Hypothalamus (tissue), 51 donors: ENCODE data around the gene SLC39A12.
A peak's percentile ranks its signal among the peaks of the same experiment; 100 is the strongest.

Source experiments
- DNase-seq, 51 donors: peaks; one replicate each; lab custom pipeline; 2025; lab: John Stamatoyannopoulos, UW

Gene SLC39A12

DNA sequence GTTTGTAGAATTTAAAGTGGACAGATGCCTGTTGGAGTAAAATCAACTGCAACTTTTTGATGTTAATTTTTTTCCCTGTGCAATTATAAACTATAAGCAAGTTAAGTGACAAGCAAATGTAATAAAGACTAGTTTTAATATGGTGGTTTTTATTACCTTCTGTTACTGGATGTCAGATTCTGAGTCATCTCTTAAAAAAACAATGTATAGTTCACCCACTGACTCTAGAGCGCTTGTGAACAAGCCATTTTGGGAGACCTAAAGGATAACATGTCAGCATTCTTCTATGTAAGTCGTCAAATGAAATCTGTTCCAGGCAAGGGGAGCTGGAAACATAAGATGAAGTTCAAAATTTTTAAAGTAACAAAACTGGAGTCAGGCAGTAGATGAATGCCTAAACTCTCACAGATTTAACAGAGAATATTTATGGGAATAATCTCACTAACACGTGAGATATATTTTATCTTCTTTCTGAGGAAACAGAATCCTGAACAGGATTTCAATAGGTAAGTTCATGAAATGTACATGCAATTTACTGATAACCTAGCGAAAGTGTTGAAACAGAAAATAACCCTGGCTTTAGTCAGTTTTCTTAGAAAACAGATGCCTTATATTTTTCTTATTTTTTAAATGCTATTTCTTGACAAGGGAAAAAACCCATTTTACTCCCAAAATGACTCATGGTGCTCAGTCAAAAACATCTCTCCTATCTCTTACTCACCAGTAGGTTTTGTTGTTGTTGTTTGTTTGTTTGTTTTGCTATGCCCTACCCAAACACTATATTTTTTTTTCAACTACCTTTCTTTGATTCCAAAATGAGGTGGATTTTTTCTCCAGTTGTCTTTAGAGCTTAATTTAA is 91.7 kb downstream of the SLC39A12 start:
- no peak for DNase-seq

DNA sequence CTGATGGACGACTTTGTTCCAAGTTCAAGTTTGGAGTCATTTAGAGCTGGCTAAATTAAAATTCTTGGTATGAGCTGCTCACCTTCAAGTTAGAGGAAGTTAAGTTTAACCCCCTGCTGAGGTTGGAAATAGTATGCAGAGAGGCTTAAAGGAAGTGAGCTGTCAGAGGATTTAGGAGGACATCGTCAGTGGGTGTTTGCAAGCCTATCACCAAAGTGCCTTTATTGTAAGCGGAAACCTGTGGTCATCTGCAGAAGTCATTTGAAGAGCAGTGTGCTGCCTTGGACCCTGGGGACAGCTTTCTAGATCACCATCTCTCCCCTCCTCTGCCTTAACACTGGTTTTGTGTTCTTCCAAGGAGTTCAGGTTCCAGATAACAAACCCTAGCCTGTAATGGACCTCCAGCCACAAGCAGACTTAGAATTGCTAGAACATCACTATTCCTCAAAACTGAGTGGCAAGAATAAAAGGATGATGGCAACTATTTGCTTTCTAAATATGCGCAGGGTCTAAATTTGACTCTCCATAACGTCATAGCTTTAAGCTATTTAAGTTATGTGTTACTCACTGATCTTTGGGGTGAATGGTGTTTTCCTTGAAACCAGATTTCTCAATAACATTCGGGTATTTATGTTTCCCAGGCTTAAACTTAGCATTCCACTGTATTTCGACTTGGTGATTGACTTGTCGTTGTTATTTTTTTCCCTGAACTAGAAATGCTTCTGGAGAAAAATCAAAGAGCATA is 93.4 kb downstream of the SLC39A12 start:
- DNase-seq = no peak

DNA sequence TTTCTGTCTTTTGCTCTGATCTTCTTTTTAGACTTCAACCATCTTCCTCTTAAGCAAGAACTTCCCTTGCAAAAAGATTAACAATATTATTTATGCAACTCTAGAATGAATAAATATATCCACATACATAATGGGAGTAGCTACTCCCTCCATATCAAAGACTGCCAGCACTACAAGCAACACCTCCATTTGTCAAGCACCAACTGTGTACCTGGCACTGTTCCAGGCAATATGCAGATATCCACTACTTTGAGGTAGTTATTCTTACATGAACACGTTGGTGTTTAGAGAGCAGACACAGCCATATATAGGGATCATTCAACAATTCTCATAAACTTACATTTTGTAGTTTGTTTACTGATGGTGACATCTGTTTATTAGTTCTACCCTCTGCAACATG is 104.9 kb downstream of the SLC39A12 start:
- no peak for DNase-seq

DNA sequence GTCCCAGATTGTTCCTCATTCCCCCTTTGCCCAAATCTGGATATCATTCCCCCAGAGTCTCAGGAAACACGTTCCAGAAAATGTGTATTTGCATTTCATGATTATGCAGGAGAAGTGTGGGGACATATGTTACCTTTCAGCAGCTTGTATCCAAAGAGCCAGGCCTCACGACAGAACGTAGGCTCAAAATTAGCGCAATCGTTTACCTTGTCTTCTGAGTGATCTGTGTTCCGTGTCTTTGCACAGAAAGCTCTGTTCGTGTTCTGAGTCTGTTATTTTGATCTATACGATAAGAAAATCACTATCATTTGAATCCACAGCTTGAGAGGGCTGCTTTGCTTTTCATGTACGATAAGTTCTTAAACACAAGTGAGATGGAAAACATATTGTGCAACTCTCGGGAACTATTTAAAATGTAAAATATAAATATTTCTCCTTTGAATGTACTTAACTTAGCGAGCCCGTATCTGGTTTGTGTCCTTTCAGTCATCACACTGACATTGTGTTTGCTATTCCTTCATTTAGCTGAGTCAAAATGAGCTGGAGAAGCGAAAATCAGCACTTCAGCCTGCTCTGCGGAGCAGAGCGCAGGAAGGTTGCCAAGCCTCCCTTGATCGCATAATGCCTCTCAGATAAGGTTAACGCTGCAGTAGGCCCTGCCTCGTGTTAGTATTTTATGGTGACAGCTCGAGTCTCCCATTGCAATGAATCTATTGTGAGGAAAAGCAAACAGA is 108.3 kb downstream of the SLC39A12 start:
- no peak for DNase-seq

DNA sequence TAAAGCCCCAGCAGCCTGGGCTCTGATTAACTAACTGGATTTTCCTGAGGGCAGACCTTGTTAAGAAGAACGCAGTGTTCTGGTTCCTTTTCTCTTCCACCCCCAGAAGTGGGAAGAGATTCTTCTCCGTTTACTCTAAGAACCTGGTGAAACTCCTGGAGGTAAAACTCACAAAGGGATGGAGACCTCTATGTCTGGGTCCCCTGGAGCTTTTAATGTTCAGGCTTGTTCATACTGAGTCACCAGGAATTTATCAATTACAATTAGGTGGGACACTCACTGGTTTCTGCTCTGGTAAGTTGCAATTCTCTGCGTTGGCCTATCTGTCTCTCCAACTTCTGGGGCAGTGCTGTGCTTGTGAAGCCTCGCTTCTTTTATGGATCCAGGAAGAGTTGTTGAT is 115.2 kb downstream of the SLC39A12 start:
- DNase-seq = no peak

DNA sequence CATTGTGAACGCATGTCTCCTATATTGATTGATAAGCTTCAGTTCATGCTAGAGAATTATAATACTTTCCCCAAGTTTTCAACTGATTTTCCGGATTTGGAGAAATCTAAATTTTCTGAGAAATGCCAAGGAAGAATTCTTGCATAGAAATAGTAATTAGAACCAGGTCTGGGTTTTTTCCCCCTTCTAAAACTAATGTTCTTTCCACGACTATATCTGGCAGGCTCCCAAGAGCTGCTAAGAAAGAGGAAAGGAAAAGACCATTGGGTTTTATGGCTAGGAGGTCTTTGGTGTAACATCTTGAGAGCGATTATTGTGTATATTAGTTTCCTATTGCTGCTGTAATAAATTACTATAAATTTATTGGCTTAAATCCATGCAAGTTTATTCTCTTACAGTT is 116.7 kb downstream of the SLC39A12 start:
- DNase-seq = no peak

DNA sequence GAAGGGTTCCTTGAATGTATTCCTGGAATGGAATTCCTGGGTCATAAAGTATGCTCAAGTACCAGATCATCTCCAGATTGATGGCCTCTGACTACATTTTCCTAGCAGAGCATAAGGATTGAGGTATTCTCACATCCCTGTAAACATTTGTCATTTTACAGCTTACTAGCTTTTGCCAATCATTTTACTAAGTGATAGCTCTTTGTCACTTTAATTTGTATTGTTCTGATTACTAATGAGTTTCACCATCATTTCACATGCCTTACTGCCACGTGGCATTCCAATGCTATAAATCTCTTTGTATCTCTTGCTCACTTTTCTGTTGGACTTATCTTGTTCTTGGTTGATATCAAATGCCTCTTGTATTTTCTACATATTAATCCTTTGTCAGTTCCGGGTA is 119.9 kb downstream of the SLC39A12 start:
- no peak for DNase-seq

DNA sequence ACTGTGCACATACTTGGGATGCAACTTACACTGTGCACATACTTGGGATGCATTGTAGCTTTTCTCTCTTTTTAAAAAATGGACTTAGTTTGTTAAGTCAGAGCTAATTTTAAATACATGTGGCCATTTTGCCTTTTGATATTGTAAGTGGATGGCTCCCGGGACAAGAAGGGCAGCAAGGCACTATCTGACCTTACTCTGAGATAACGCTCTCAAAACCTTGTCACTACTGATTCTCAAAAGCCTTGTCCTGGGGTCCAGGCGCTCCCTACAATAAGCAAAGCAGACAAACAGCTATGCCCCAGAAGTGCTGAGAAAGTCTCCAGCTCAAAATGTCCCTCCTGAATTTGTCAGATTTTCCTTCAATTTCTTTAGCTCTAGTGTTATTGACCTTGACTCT is 121.6 kb downstream of the SLC39A12 start:
- no peak for DNase-seq

DNA sequence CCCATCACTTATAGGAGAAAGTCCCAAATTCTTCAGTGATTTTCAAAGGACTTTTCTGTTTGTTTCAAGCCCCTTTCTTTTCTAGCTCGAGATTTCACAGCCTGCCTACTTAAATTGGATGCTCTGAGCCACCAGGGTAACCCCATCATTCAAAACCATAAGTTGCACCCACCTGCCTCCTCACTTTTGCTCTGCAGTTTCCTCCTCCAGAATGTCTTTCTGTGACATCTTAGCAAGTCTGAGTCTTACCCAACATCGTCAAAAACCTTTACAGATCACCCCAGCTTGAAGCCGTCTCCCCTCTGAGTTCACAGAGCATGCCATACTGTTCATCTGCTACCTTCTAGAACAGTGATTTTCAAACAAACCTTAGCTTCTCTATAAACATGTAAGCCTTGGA is 124.2 kb downstream of the SLC39A12 start:
- DNase-seq = no peak

DNA sequence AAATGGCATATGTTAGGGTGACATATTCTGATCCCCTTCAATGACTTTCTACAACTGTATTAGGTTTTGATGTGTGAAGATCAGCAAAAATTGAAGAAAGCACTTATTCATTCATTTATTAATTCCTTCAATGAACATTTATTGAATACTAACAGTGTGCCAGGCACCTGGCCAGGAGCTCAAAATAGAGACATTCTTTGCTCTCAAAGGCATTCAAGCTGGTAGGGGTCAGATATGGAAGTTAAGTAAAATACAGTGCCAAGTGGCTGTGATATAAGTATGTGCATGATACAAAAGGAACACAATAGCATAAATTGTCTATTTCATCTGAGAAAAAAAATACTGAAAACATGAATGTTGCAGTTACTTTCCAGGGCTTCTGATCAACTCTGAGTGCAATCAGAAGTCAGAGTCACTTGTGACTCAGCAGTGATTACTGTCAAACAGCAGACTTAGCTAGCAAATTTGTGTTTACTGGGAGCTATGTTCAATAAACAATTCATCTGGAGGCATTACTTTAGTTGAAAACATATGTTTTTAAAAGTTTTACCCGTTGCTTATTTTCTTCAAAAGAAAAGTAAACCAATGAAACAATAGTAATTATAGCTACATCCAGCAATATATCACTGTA is 128.1 kb downstream of the SLC39A12 start:
- no peak for DNase-seq

DNA sequence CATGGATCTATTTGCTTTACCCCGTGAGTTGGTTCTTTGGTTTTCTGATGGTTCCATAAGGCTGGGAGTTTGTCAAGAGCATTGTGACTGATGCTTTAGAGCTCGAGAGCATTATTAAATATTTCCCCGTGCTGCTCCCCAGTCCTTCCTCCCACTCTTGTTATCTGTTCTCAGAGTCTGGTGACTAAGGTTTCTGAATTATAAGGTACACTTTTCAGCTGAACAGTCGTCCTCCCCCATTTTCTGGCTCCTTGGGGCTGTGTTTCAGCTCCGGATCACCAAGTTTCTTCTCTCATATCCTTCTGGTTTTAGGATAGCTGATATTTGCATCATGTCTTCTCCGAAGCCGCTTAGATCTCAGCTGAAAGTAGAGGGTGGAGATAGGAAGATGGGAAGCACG is 130.7 kb downstream of the SLC39A12 start:
- DNase-seq = peak in 1 of 51 donors; percentile 20

DNA sequence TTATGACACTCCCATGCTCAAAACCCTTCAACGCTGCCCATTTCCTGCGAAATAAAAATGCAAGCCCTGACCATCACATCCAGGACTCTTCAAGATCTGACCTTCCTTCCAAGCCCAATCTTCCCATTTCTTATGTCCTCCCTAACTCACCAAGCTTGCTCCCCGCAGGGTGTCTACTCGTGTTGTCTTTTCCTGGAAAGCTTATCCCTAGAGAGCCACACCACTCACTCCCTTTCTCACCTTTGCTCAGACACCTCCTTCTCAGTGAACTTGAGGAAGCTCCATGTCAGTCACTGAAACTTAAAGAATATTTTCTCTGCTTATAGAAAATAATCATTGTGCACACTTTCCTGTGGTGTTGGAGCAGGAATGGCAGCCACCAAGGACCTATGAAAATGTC is 134.1 kb downstream of the SLC39A12 start:
- DNase-seq = no peak

DNA sequence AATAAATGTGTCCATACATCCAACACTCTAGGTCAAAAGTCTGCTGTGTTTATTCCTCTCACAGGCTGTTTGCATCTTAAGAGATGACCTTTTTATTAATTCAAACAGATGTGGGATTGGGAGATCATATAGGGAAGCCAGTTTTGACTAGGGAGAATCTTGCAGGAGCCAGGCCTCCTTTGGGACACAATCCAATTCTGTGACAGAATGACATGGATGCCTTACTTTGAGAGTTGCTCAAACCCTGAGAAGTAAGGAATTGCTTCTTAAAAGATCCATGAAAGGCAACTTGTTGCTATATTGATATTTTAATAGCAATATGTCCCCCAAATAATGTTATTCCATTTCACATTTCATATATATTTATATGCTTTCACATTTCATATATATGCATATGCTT is 135.0 kb downstream of the SLC39A12 start:
- DNase-seq = no peak

DNA sequence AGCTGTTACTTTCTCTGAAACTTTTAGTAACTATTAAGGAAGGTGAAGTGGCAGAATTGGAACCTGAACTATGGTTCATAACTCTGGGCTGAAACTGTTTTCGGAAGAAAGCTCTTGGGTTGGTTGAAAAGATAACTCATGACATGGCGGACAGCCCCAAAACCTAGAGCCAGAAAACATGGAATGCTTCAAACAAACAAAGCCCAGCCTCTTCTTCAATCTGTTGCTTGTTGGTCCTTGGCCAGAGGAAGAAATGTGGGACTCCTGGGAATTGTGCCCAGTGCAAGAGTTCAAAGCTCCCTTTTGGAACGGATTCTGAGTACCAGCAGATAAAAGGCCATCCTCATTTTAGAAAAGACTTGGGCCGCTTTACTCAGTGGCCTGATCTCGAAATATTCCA is 135.6 kb downstream of the SLC39A12 start:
- DNase-seq = peak in 2 of 51 donors; percentile 2 to 4
